Gastrocnemius medialis (tissue), 4 donors: ENCODE measurements around the gene FIG4. TPM values are rescaled to one million over a fixed set of nuclear protein-coding genes. Genes with fewer than 3 reads are reported as not detected.

ENCODE experiments used
- ATAC-seq, 2 donors: fragments of 150-250 bp; one replicate each; pipeline ENCODE4 v1.9.1; 2016
- DNase-seq, 2 donors: peaks; one replicate each; pipeline ENCODE4 v3.0.0-alpha.2; 2019
- H3K27ac ChIP-seq, 4 donors: fragments of 200-600 bp; sonication (generic); 1 replicate in 1 of 4; 2 replicates in 3 of 4; pipeline ENCODE4 v1.5.1; 2016 to 2018; ENCODE audit warnings: mild to moderate bottlenecking in 2 of 4, moderate library complexity in 1 of 4
- H3K27me3 ChIP-seq, 3 donors: fragments of 200-600 bp; sonication (generic) in 2 of 3; 1 replicate in 1 of 3; 2 replicates in 2 of 3; pipeline versions ENCODE4 v1.5.1 to v1.6.0; 2016 to 2019; ENCODE audit warnings: mild to moderate bottlenecking in 1 of 3, moderate library complexity in 1 of 3
- H3K36me3 ChIP-seq, 2 donors: fragments of 200-600 bp; sonication (generic) in 1 of 2; one replicate each; pipeline ENCODE4 v1.5.1; 2017 to 2018
- H3K4me1 ChIP-seq, 2 donors: fragments of 200-600 bp; sonication (generic) in 1 of 2; one replicate each; pipeline ENCODE4 v1.5.1; 2016 to 2017; ENCODE audit warnings: mild to moderate bottlenecking in 2 of 2
- H3K4me3 ChIP-seq, 4 donors: fragments of 200-600 bp; sonication (generic) in 3 of 4; 1 replicate in 1 of 4; 2 replicates in 3 of 4; pipeline ENCODE4 v1.5.1; 2016 to 2019; ENCODE audit warnings: mild to moderate bottlenecking in 2 of 4
- H3K9me3 ChIP-seq, 3 donors: fragments of 200-600 bp; sonication (generic) in 2 of 3; 1 replicate in 1 of 3; 2 replicates in 2 of 3; pipeline ENCODE4 v1.5.1; 2016 to 2019
- POLR2A ChIP-seq, 2 donors: fragments of 450-650 bp; IDR thresholded peaks; one replicate each; pipeline ENCODE4 v1.6.1; 2017; ENCODE audit warnings: antibody characterized with exemption in 2 of 2, mild to moderate bottlenecking in 2 of 2, moderate library complexity in 2 of 2
- in situ Hi-C, 4 donors: fragments of 200-750 bp; cut with MboI; loops; one replicate each; pipeline versions ENCODE4 v1.15.0 to v1.8.0; 2017; ENCODE audit warnings: low sequenced_read_pairs in 4 of 4
- intact Hi-C: fragments of 100-400 bp; cut with DNase I; formaldehyde crosslinking; loops from one replicate; pipeline ENCODE4 v1.15.1; 2023; ENCODE audit warnings: low total_unique reads
- total RNA-seq, 4 donors: library from RNA; depleted of rRNA; stranded (reverse); fragments of >200 nt; gene quantifications; one replicate each; pipeline versions ENCODE4 v1.1.0 to v1.2.3, GENCODE V29; 2016
- TF ChIP-seq, protein P1 (sequence below), 5 experiments: fragments of 450-650 bp in 3 of 5; fragments of 200-600 bp in 2 of 5; sonication (generic) in 2 of 5; IDR thresholded peaks in 4 of 5; conservative IDR thresholded peaks in 1 of 5; 1 replicate in 4 of 5; 2 replicates in 1 of 5; pipeline ENCODE4 v1.5.1; 2016 to 2019; ENCODE audit warnings: antibody characterized with exemption in 5 of 5, mild to moderate bottlenecking in 3 of 5, moderate library complexity in 3 of 5

The FIG4 gene
- total RNA-seq, 4 donors from 2014 or later, result 5.3 to 11.8 (median 9.1) TPM

DNA sequence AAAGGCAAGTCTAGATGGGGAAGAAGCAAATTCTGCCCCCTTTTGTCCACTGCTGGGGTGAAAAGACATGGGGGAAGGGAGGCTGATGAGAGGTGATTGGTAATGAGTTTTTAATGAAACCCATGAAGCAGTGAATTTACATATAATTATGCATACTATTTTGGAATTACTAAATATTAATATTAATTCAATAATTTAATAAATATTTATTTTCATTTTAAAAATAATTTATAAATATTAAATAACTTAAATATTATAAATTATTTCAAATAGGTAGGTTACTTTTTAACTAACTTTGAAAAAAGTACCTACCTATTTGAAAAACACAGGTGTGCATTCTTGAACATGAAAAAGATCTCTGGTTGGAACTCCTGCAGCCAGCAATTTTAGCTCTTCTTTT is 148.9 kb downstream of the FIG4 start:
- H3K27ac ChIP-seq, result no peak overlapping the region
- intact Hi-C loops, result no loop called here
- no peak for ATAC-seq

GRCh38 chr6:109840796-109841195 is 149.7 kb downstream of the FIG4 start:
- Histone ChIP-seq H3K4me3 (no peak overlapping the region), H3K9me3 (no peaks in the 10 kb centered on the region), H3K27me3 (no peaks in the 10 kb centered on the region), H3K4me1 (no peaks in the 10 kb centered on the region), H3K36me3 (no peaks in the 10 kb centered on the region), H3K27ac (no peak overlapping the region)
- DNase-seq (no peak), ATAC-seq (no peak)
- TF ChIP-seq, protein P1, sequence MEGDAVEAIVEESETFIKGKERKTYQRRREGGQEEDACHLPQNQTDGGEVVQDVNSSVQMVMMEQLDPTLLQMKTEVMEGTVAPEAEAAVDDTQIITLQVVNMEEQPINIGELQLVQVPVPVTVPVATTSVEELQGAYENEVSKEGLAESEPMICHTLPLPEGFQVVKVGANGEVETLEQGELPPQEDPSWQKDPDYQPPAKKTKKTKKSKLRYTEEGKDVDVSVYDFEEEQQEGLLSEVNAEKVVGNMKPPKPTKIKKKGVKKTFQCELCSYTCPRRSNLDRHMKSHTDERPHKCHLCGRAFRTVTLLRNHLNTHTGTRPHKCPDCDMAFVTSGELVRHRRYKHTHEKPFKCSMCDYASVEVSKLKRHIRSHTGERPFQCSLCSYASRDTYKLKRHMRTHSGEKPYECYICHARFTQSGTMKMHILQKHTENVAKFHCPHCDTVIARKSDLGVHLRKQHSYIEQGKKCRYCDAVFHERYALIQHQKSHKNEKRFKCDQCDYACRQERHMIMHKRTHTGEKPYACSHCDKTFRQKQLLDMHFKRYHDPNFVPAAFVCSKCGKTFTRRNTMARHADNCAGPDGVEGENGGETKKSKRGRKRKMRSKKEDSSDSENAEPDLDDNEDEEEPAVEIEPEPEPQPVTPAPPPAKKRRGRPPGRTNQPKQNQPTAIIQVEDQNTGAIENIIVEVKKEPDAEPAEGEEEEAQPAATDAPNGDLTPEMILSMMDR (IDR thresholded peaks at IDR 0.05 in 4 of 5, conservative IDR thresholded peaks at IDR 0.05 in 1 of 5), result no peak
- TF ChIP-seq POLR2A (IDR thresholded peaks at IDR 0.05), result no peak
- intact Hi-C loops, result no loop called here
- in situ Hi-C loops, result no loop called here

More for the DNA sequence above, 148.9 kb downstream of the FIG4 start:
- no peak overlapping the region for H3K4me3 ChIP-seq
- H3K27me3 ChIP-seq, result no peaks in the 10 kb centered on the region
- TF ChIP-seq, protein P1 (IDR thresholded peaks at IDR 0.05 in 4 of 5, conservative IDR thresholded peaks at IDR 0.05 in 1 of 5), result no peak
- no peak for TF ChIP-seq POLR2A (IDR thresholded peaks at IDR 0.05)
- in situ Hi-C loops, result no loop called here
- H3K4me1 ChIP-seq, result no peaks in the 10 kb centered on the region
- no peak for DNase-seq
- no peaks in the 10 kb centered on the region for H3K9me3 ChIP-seq
- H3K36me3 ChIP-seq, result no peaks in the 10 kb centered on the region

DNA sequence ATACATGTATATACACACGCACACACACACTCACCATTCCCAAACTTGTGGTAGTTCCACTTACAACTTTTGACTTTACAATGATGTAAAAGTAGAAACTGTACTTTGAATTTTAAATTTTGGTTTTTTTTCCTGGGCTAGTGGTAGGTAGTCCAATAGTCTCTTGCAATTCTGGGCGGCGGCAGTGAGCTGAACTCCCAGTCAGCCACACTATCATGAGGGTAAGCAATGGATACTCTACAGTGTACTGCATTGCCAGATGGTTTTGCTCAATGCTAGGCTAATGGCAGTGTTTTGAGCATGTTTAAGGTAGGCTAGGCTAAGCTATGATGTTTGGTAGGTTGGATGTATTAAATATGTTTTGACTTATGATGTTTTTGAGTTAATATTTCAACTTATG is 150.8 kb downstream of the FIG4 start:
- no peak overlapping the region for H3K27ac ChIP-seq
- H3K9me3 ChIP-seq, result no peaks in the 10 kb centered on the region
- no peaks in the 10 kb centered on the region for H3K27me3 ChIP-seq
- H3K36me3 ChIP-seq, result no peaks in the 10 kb centered on the region
- in situ Hi-C loops (no loop called here), intact Hi-C loops (no loop called here)
- H3K4me1 ChIP-seq, result no peaks in the 10 kb centered on the region
- DNase-seq (no peak), ATAC-seq (no peak)
- TF ChIP-seq POLR2A (IDR thresholded peaks at IDR 0.05), result no peak
- TF ChIP-seq, protein P1 (IDR thresholded peaks at IDR 0.05 in 4 of 5, conservative IDR thresholded peaks at IDR 0.05 in 1 of 5), result no peak
- H3K4me3 ChIP-seq, result no peak overlapping the region

- in situ Hi-C loops, result no loop called here
- ATAC-seq (no peak), DNase-seq (no peak)
- H3K9me3 ChIP-seq, result no peaks in the 10 kb centered on the region
- intact Hi-C loops, result no loop called here
- H3K27me3 ChIP-seq, result no peaks in the 10 kb centered on the region
- H3K36me3 ChIP-seq, result no peaks in the 10 kb centered on the region
- H3K4me3 ChIP-seq, result no peak overlapping the region
- TF ChIP-seq, protein P1 (IDR thresholded peaks at IDR 0.05 in 4 of 5, conservative IDR thresholded peaks at IDR 0.05 in 1 of 5), result no peak
- no peak for TF ChIP-seq POLR2A (IDR thresholded peaks at IDR 0.05)
- no peak overlapping the region for H3K27ac ChIP-seq
- no peaks in the 10 kb centered on the region for H3K4me1 ChIP-seq
Observed at GRCh38 chr6:109852713-109853112, 161.6 kb downstream of the FIG4 start.

- intact Hi-C loops (no loop called here), in situ Hi-C loops (no loop called here)
- Histone ChIP-seq H3K4me3 (no peak overlapping the region), H3K9me3 (no peaks in the 10 kb centered on the region), H3K4me1 (no peaks in the 10 kb centered on the region), H3K27ac (no peak overlapping the region), H3K36me3 (no peaks in the 10 kb centered on the region), H3K27me3 (no peaks in the 10 kb centered on the region)
- TF ChIP-seq, protein P1 (IDR thresholded peaks at IDR 0.05 in 4 of 5, conservative IDR thresholded peaks at IDR 0.05 in 1 of 5), result no peak
- ATAC-seq, result no peak
- no peak for DNase-seq
Observed at GRCh38 chr6:109853426-109853825, 162.3 kb downstream of the FIG4 start.
